Choroid plexus epithelial cell (primary cell): ENCODE measurements around the gene CHRDL2.

Experiments
- DNase-seq: peaks from one replicate; pipeline ENCODE4 v3.0.0-alpha.2; 2010; ENCODE audit warnings: low read depth
- H3K4me3 ChIP-seq: 2 replicates; pipeline ENCODE4 v1.5.1; 2011; ENCODE audit warnings: low read depth, mild to moderate bottlenecking, control low read depth, low read length, moderate library complexity
- TF ChIP-seq, protein P1 (sequence below): conservative IDR thresholded peaks from 2 replicates; pipeline ENCODE4 v1.5.1; 2011; ENCODE audit warnings: low read depth, mild to moderate bottlenecking, control low read depth, inconsistent platforms, low read length, moderate library complexity

CHRDL2 gene

DNA sequence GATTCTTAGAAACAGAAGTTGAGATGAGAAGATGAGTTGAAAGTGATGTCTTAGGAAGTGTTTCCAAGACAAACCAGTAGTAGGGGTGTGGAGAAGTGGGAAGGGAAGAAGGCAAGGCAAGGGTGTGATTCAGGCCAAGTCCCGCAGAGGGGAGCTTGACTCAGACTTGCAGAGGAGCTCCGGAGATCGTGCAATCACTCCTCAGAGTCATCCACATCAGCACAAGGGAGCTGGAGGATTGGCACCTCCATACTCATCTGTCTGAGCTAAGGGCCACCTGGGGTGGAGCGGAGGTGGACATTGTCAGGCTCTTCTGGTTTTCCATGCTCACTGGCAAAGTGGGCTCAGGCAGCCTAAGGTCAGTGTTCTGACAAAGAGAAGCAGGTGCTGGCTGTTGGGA lies 44.4 kb downstream of the CHRDL2 start:
- peak; percentile 75 for DNase-seq
- H3K4me3 ChIP-seq, result no peak overlapping the region
- TF ChIP-seq, protein P1, sequence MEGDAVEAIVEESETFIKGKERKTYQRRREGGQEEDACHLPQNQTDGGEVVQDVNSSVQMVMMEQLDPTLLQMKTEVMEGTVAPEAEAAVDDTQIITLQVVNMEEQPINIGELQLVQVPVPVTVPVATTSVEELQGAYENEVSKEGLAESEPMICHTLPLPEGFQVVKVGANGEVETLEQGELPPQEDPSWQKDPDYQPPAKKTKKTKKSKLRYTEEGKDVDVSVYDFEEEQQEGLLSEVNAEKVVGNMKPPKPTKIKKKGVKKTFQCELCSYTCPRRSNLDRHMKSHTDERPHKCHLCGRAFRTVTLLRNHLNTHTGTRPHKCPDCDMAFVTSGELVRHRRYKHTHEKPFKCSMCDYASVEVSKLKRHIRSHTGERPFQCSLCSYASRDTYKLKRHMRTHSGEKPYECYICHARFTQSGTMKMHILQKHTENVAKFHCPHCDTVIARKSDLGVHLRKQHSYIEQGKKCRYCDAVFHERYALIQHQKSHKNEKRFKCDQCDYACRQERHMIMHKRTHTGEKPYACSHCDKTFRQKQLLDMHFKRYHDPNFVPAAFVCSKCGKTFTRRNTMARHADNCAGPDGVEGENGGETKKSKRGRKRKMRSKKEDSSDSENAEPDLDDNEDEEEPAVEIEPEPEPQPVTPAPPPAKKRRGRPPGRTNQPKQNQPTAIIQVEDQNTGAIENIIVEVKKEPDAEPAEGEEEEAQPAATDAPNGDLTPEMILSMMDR, result peak; percentile 36

DNA sequence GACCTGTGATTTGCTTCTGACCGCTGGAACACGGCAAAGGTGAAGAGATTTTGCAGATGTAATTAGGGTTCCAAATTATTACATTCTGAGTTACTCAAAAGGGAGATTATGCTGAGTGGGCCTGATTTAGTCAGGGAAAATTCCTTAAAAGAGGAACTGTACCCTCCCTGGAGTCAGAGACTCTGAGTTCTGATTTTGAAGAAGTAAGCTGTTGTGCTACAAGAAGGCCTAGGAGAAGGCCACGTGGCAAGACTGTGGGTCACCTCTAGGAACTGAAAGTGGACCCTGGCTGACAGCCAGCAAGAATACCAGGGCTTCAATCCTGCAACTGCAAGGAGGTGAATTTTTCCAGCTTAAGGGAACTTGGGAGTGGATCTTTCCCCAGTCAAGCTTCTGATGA lies 45.3 kb downstream of the CHRDL2 start:
- TF ChIP-seq, protein P1, result no peak
- no peak overlapping the region for H3K4me3 ChIP-seq
- DNase-seq, result no peak

DNA sequence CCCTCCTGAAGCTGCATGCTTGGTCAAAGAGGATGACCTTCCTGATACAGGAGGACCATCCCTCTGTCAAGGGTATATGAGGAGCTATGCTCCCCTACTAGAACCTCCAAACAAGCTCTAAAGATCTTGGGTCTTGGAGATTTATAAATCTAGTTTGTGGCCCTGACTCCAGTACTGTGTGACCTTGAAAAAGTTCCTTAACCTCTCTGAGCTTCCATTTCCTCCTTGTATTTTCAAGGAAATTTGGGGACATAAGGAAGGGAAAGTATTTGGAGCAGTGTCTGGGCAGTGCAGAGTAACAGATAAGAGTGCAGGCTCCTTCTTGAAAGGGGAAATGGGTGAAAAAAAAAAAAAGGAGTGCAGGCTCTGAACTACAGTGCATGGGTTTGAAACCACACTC lies 45.9 kb downstream of the CHRDL2 start:
- H3K4me3 ChIP-seq, result no peak overlapping the region
- TF ChIP-seq, protein P1, result no peak
- no peak for DNase-seq

DNA sequence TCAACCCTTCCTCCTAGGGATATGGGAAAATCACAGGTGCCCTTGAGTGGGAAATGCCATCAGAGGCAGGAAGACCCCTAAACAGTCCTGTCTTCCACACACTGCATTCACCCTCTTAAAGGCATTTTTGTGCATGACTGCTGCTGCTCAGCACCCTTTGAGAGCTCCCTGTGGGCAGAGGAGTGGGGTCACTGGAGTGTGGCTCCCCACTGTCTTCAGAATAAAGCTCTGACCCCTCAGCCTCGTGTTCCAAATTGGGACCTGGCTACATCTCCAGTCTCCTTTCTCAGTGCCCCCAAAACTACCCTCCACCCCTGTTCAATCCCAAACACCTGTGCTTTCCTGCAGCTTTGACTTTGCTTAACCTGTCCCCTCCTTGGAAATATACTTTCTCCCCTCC lies 46.6 kb downstream of the CHRDL2 start:
- H3K4me3 ChIP-seq, result no peak overlapping the region
- TF ChIP-seq, protein P1, result no peak
- no peak for DNase-seq

DNA sequence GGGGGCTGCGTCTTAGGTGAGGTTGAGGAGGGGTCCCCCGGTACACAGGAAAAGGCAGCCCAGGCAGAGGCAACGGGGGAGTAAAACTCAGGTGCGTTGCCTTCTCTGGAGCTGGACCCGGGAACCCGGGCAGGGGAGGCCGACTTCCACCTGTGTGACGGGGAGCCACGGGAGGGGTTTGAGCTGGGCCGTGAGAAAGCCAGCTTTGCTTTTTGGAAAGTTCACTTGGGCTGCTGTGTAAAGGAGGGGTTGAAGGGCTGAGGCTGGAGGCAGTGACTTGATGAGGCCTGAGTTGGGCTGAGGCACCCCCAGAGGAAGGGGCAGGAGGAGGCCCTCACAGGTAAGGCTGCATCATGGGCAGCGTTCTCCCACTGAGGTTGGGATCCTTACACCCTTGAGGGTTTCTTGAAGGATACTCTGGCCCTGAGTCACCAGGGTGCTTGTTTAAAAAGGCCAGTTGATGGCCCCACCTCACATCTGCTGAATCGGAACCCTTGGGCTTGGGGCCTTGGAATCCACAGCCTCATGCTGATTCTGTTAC lies 47.2 kb downstream of the CHRDL2 start:
- no peak overlapping the region for H3K4me3 ChIP-seq
- no peak for DNase-seq
- TF ChIP-seq, protein P1, result no peak

DNA sequence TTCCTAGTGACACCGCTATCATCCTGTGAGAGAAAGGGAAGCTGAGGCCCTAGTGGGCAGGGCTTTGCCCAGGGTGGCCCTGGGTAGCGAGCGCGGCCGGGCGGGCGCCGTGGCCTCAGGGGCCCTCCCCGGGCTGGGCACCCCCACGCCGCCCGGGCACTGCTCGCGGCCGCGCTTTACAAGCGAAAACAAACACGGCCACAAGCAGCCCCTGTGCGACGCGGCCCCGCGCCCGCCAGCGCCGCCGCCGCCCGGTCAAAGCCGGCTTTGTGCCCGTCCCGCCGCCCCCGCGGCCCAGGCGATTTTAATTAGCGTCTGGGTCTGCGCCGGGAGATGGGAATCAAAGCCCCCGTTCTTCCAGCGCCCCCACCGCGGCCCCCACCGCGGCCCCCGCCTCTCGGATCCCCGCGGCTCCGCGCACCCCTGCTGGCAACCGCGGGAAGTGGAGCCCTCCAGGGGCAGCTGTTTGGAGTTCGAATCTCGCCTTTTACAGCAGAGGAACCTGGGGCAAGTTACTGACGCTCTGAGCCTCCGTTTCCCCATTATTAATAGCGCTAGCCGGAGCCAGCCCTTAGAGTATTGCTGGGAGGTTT lies 47.9 kb downstream of the CHRDL2 start:
- peak overlapping the region; percentile 42 for H3K4me3 ChIP-seq
- TF ChIP-seq, protein P1, result peak; percentile 60
- DNase-seq, result no peak

DNA sequence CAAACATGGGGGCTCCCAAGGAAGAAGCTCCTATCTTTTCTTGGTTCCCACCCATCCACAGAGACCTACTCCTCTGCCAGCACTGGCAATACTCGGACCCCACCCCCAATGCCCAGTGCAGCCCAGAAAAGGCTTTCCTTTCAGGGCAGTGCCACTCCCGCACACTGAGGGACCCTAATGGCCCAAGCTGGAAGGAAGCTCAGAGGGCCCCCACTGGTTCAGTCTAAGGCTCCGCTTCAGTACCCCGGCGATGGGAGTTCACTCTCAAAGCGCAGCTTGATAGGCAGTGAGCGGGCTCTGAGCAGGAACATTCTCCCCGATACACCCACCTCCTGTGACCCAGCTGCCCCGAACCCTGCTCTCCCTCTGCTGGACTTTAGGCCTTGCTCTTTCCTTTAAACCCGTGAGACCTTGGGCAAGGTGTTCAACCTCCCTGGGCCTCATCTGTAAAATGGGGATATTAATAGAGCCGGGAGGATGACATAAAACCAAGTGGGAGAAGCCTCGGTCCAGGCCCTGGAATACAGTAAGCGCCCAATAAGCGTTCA lies 48.4 kb downstream of the CHRDL2 start:
- no peak for DNase-seq
- peak overlapping the region; percentile 42 for H3K4me3 ChIP-seq
- TF ChIP-seq, protein P1, result no peak
